Neuronal stem cell (in vitro differentiated cells): ENCODE results near the gene CCDC85C.
A peak's percentile ranks its signal among the peaks of the same experiment; 100 is the strongest.

Experiments used
- DNase-seq: peaks from one replicate; pipeline ENCODE4 v3.0.0-alpha.2; 2013; ENCODE audit warnings: low spot score
- H2AFZ ChIP-seq: one replicate; pipeline ENCODE4 v1.6.1; 2013; ENCODE audit warnings: mild to moderate bottlenecking, low read length, inconsistent platforms
- H2AK5ac ChIP-seq: 2 replicates; pipeline ENCODE4 v1.6.1; 2013; ENCODE audit warnings: low read depth, mild to moderate bottlenecking, inconsistent platforms, low read length, moderate library complexity, mixed read lengths
- H2BK120ac ChIP-seq: 2 replicates; pipeline ENCODE4 v1.6.1; 2013; ENCODE audit warnings: low read depth, mild to moderate bottlenecking, inconsistent platforms, low read length, moderate library complexity, mixed read lengths
- H2BK12ac ChIP-seq: one replicate; pipeline ENCODE4 v1.6.1; 2013; ENCODE audit warnings: low read length, inconsistent platforms
- H2BK15ac ChIP-seq: 2 replicates; pipeline ENCODE4 v1.6.1; 2013; ENCODE audit warnings: mild to moderate bottlenecking, low read length, inconsistent platforms, mixed read lengths
- H2BK5ac ChIP-seq: one replicate; pipeline ENCODE4 v1.6.1; 2013; ENCODE audit warnings: inconsistent platforms, mild to moderate bottlenecking, low read length, moderate library complexity
- H3K14ac ChIP-seq: one replicate; pipeline ENCODE4 v1.6.1; 2013; ENCODE audit warnings: low read length, inconsistent platforms
- H3K18ac ChIP-seq: 2 replicates; pipeline ENCODE4 v1.6.1; 2013; ENCODE audit warnings: low read length, inconsistent platforms
- H3K23ac ChIP-seq: 2 replicates; pipeline ENCODE4 v1.6.1; 2013; ENCODE audit warnings: low read depth, mild to moderate bottlenecking, mixed read lengths, low read length, inconsistent platforms; ENCODE audit not compliant: poor library complexity
- H3K27ac ChIP-seq: replicated peaks from 3 replicates; pipeline ENCODE4 v1.5.1; 2013; ENCODE audit warnings: low read length, inconsistent platforms
- H3K27me3 ChIP-seq, 3 experiments: 2 replicates each; pipeline ENCODE4 v1.6.1; 2013; ENCODE audit warnings: low read length in 3 of 3, mild to moderate bottlenecking in 2 of 3, inconsistent platforms in 1 of 3, low read depth in 1 of 3, mixed read lengths in 1 of 3, moderate library complexity in 1 of 3; ENCODE audit not compliant: control insufficient read depth in 3 of 3, insufficient read depth in 3 of 3
- H3K36me3 ChIP-seq, 2 donors: replicated peaks in 1 of 2; 2 replicates each; pipeline ENCODE4 v1.6.1; 2013; ENCODE audit warnings: low read length in 2 of 2; ENCODE audit not compliant: control insufficient read depth in 2 of 2, insufficient read depth in 2 of 2
- H3K4ac ChIP-seq: 2 replicates; pipeline ENCODE4 v1.6.1; 2013; ENCODE audit warnings: inconsistent platforms, mild to moderate bottlenecking, low read length, moderate library complexity
- H3K4me1 ChIP-seq, 2 donors: 1 replicate in 1 of 2; 2 replicates in 1 of 2; pipeline ENCODE4 v1.6.1; 2013; ENCODE audit warnings: low read length in 2 of 2, low read depth in 1 of 2; ENCODE audit not compliant: control insufficient read depth in 2 of 2, insufficient read depth in 1 of 2
- H3K4me2 ChIP-seq: one replicate; pipeline ENCODE4 v1.6.1; 2013; ENCODE audit warnings: mild to moderate bottlenecking, low read length, inconsistent platforms; ENCODE audit not compliant: insufficient read depth, poor library complexity, severe bottlenecking
- H3K4me3 ChIP-seq, 2 donors: 2 replicates each; pipeline ENCODE4 v1.5.1; 2013; ENCODE audit warnings: low read length in 2 of 2, mild to moderate bottlenecking in 2 of 2, inconsistent platforms in 1 of 2, moderate library complexity in 1 of 2
- H3K79me1 ChIP-seq: one replicate; pipeline ENCODE4 v1.6.1; 2013; ENCODE audit warnings: low read depth, mild to moderate bottlenecking, inconsistent platforms, low read length, moderate library complexity
- H3K9ac ChIP-seq: one replicate; pipeline ENCODE4 v1.6.1; 2013; ENCODE audit warnings: mild to moderate bottlenecking, low read depth, low read length, inconsistent platforms; ENCODE audit not compliant: poor library complexity
- H3K9me3 ChIP-seq, 2 donors: replicated peaks in 1 of 2; 2 replicates each; pipeline versions ENCODE3 to v1.6.1; 2013; ENCODE audit warnings: low read length in 2 of 2, mild to moderate bottlenecking in 2 of 2, inconsistent platforms in 1 of 2, low read depth in 1 of 2, mixed read lengths in 1 of 2, moderate library complexity in 1 of 2; ENCODE audit not compliant: control insufficient read depth in 2 of 2, insufficient read depth in 1 of 2
- H4K8ac ChIP-seq: one replicate; pipeline ENCODE4 v1.6.1; 2013; ENCODE audit warnings: low read depth, mild to moderate bottlenecking, inconsistent platforms, low read length, moderate library complexity
- H4K91ac ChIP-seq: one replicate; pipeline ENCODE4 v1.6.1; 2013; ENCODE audit warnings: low read length, low read depth, mild to moderate bottlenecking, inconsistent platforms; ENCODE audit not compliant: poor library complexity
- WGBS, 2 donors: extraction: QIAGEN DNeasy Blood & Tissue Kit; methylation state at CpG; one replicate each; pipeline ENCODE4 v1.1.7; 2013; ENCODE audit warnings: missing lambda C conversion rate in 2 of 2, mixed read lengths in 1 of 2; ENCODE audit not compliant: insufficient read length in 2 of 2, insufficient replicate concordance in 1 of 2; ENCODE audit errors: extremely low coverage in 2 of 2; 5-methylcytosine and 5-hydroxymethylcytosine counted together

Gene CCDC85C

GRCh38 chr14:99606359-99606758 is 2.4 kb upstream of the CCDC85C start:
- no peak overlapping the region for H2AFZ ChIP-seq
- no CpG with 5 or more reads among the region's 7 CpGs for WGBS, 2 donors

GRCh38 chr14:99605299-99605961 is 1.4 kb upstream of the CCDC85C start:
- H2AFZ ChIP-seq = peak overlapping the region; percentile 89
- peak overlapping the region; percentile 90 for H2BK15ac ChIP-seq
- H2BK12ac ChIP-seq = no peak overlapping the region
- peaks cover 0 to 23% (median 9%) of the 10 kb centered on the region in 3 experiments for H3K27me3 ChIP-seq
- WGBS, 2 donors = no CpG with 5 or more reads among the region's 38 CpGs
- H3K18ac ChIP-seq = peak overlapping the region; percentile 97
- H3K27ac ChIP-seq = no peak overlapping the region
- no peaks in the 10 kb centered on the region for H3K9me3 ChIP-seq
- H2AK5ac ChIP-seq = peak overlapping the region; percentile 43
- peak overlapping the region; percentile 97 for H3K4me2 ChIP-seq
- peaks cover 0 to 2% of the 10 kb centered on the region in 2 donors for H3K36me3 ChIP-seq
- H3K79me1 ChIP-seq = peaks cover 12% of the 10 kb centered on the region
- H2BK5ac ChIP-seq = peak overlapping the region; percentile 94
- no peak for DNase-seq
- no peak overlapping the region for H3K14ac ChIP-seq
- H3K4me3 ChIP-seq = peak overlapping the region; percentile 69 to 78
- H3K23ac ChIP-seq = peak overlapping the region; percentile 63
- H4K8ac ChIP-seq = no peak overlapping the region
- H3K4me1 ChIP-seq = peaks cover 27% of the 10 kb centered on the region in 2 donors
- H3K4ac ChIP-seq = no peak overlapping the region
- H2BK120ac ChIP-seq = no peak overlapping the region
- H3K9ac ChIP-seq = no peak overlapping the region
- H4K91ac ChIP-seq = peak overlapping the region; percentile 30

More at GRCh38 chr14:99606359-99606758, 2.4 kb upstream of the CCDC85C start:
- no peaks in the 10 kb centered on the region for H3K36me3 ChIP-seq
- peaks cover 11% of the 10 kb centered on the region for H3K79me1 ChIP-seq
- peak overlapping the region; percentile 49 for H2BK120ac ChIP-seq
- no peak overlapping the region for H3K23ac ChIP-seq
- H3K18ac ChIP-seq = peak overlapping the region; percentile 30
- H3K9me3 ChIP-seq = no peaks in the 10 kb centered on the region
- no peak overlapping the region for H4K8ac ChIP-seq
- no peak overlapping the region for H3K27ac ChIP-seq
- H3K4me1 ChIP-seq = peaks cover 18 to 27% of the 10 kb centered on the region in 2 donors
- H4K91ac ChIP-seq = no peak overlapping the region
- no peak overlapping the region for H3K14ac ChIP-seq
- H3K4me2 ChIP-seq = no peak overlapping the region
- H2BK5ac ChIP-seq = no peak overlapping the region
- no peak for DNase-seq
- no peak overlapping the region for H3K4me3 ChIP-seq
- no peak overlapping the region for H3K9ac ChIP-seq
- no peak overlapping the region for H3K4ac ChIP-seq
- H2BK12ac ChIP-seq = no peak overlapping the region
- H2AK5ac ChIP-seq = peak overlapping the region; percentile 80
- H3K27me3 ChIP-seq = peaks cover 0 to 18% (median 9%) of the 10 kb centered on the region in 3 experiments
- peak overlapping the region; percentile 28 for H2BK15ac ChIP-seq

DNA sequence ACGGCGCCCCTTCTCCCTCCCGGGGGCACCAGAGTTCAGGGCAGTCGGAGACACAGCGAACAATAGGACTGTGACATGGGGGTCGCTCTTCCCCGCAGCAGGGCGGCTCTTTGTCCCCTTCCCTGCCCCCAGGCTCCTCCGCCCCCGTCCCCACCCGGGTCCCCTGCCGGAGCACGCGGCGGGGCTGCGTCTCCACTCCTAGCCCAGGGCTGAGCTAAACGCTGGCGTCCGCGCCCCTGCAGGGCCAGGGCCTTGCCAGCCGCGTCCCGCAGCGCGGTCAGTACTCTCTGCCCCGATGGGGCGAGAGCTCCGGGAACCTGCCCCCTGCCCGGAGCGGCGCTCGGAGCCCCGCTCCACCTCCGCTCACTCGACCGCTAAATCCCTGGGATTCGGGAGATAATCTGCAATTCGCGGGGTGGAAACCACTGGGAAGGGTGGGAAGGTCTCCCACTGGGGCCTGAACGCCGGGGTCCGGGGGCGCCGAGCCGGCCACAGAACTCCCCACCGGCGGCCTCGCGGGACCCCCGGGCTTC is 825 bp upstream of the CCDC85C start:
- WGBS, 2 donors = no CpG with 5 or more reads among the region's 50 CpGs
- peak overlapping the region; percentile 90 for H3K27ac ChIP-seq
- peaks cover 12% of the 10 kb centered on the region for H3K79me1 ChIP-seq
- H3K4me3 ChIP-seq = peak overlapping the region; percentile 69 to 78
- DNase-seq = no peak
- peaks cover 28 to 33% of the 10 kb centered on the region in 2 donors for H3K4me1 ChIP-seq
- peak overlapping the region; percentile 90 for H2BK15ac ChIP-seq
- H3K36me3 ChIP-seq = peaks cover 0 to 6% of the 10 kb centered on the region in 2 donors
- peak overlapping the region; percentile 89 for H2AFZ ChIP-seq
- H3K27me3 ChIP-seq = peaks cover 0 to 29% (median 9%) of the 10 kb centered on the region in 3 experiments
- H3K23ac ChIP-seq = peak overlapping the region; percentile 29
- peak overlapping the region; percentile 53 for H2BK120ac ChIP-seq
- peak overlapping the region; percentile 43 for H3K4ac ChIP-seq
- H2AK5ac ChIP-seq = peak overlapping the region; percentile 43
- no peak overlapping the region for H4K91ac ChIP-seq
- H4K8ac ChIP-seq = no peak overlapping the region
- no peak overlapping the region for H2BK12ac ChIP-seq
- H3K9me3 ChIP-seq = no peaks in the 10 kb centered on the region
- H3K14ac ChIP-seq = peak overlapping the region; percentile 77
- H3K9ac ChIP-seq = peak overlapping the region; percentile 90
- peak overlapping the region; percentile 94 for H2BK5ac ChIP-seq
- H3K4me2 ChIP-seq = peak overlapping the region; percentile 97
- H3K18ac ChIP-seq = peak overlapping the region; percentile 97

- Histone ChIP-seq H3K4me2 (peak overlapping the region; percentile 97), H3K27ac (peak overlapping the region; percentile 90), H2AK5ac (peak overlapping the region; percentile 43), H3K36me3 (peaks cover 0 to 6% of the 10 kb centered on the region in 2 donors), H3K14ac (no peak overlapping the region), H3K18ac (peak overlapping the region; percentile 97), H3K4ac (no peak overlapping the region), H3K9ac (peak overlapping the region; percentile 90), H2BK15ac (peak overlapping the region; percentile 90), H2BK12ac (no peak overlapping the region), H4K91ac (no peak overlapping the region), H3K4me1 (peaks cover 31 to 37% of the 10 kb centered on the region in 2 donors), H3K9me3 (no peaks in the 10 kb centered on the region), H3K79me1 (peaks cover 12% of the 10 kb centered on the region), H3K4me3 (peak overlapping the region; percentile 69 to 78), H4K8ac (no peak overlapping the region), H2AFZ (peak overlapping the region; percentile 89), H2BK120ac (no peak overlapping the region), H3K27me3 (peaks cover 0 to 30% (median 9%) of the 10 kb centered on the region in 3 experiments), H2BK5ac (peak overlapping the region; percentile 94), H3K23ac (peak overlapping the region; percentile 29)
- WGBS, 2 donors = no CpG with 5 or more reads among the region's 65 CpGs
- peak; percentile 98 for DNase-seq
Observed at GRCh38 chr14:99604278-99604765, 315 bp upstream of the CCDC85C start.
